Uterus (tissue), 2 donors: ENCODE results near the gene DPH5.

Experiments used
- CTCF ChIP-seq, 4 experiments: fragments of 200-600 bp in 2 of 4; fragments of 450-650 bp in 2 of 4; sonication (generic) in 2 of 4; IDR thresholded peaks; one replicate each; pipeline ENCODE4 v1.5.1; 2016 to 2019; ENCODE audit warnings: antibody characterized with exemption in 4 of 4, mild to moderate bottlenecking in 2 of 4, moderate library complexity in 1 of 4
- POLR2A ChIP-seq, 2 donors: fragments of 450-650 bp; IDR thresholded peaks; one replicate each; pipeline ENCODE4 v1.6.1; 2016; ENCODE audit warnings: antibody characterized with exemption in 2 of 2, mild to moderate bottlenecking in 1 of 2, moderate library complexity in 1 of 2

GRCh38 chr1:101008229-101008834 lies 17.3 kb downstream of the DPH5 start:
- TF ChIP-seq CTCF (IDR thresholded peaks at IDR 0.05): no peak
- TF ChIP-seq POLR2A (IDR thresholded peaks at IDR 0.05): no peak
